GM21825 (cell line): ENCODE data around the gene POLN.

Source experiments
- ATAC-seq: cut with Tn5 transposase; IDR thresholded peaks from one replicate; pipeline ENCODE4 v1.9.1; 2021; ENCODE audit warnings: mild to moderate bottlenecking, moderate library complexity; ENCODE audit not compliant: unreplicated experiment

The POLN gene

GRCh38 chr4:2241410-2242353 lies at the start of gene POLN, which contains the start of gene HAUS3:
TSS of gene POLN (minus strand) at chr4:2242121. CDS start at chr4:2229231, 12,890 bp downstream.
TSS of gene HAUS3 (minus strand) at chr4:2242121. CDS start at chr4:2240946, 1,175 bp downstream.
- peak; percentile 81 for ATAC-seq

- no peak for ATAC-seq
Observed at GRCh38 chr4:2290974-2291704, 49.2 kb upstream of the POLN start.

GRCh38 chr4:2290488-2290887 lies 48.6 kb upstream of the POLN start:
- ATAC-seq: no peak

GRCh38 chr4:2289955-2290333 lies 48.0 kb upstream of the POLN start:
- no peak for ATAC-seq

- ATAC-seq: no peak
Observed at GRCh38 chr4:2289311-2289954, 47.5 kb upstream of the POLN start.

GRCh38 chr4:2288051-2288541 lies 46.2 kb upstream of the POLN start:
- ATAC-seq: no peak

GRCh38 chr4:2287594-2287915 lies 45.6 kb upstream of the POLN start:
- no peak for ATAC-seq

- no peak for ATAC-seq
Observed at GRCh38 chr4:2286904-2287593, 45.1 kb upstream of the POLN start.

- ATAC-seq: no peak
Observed at GRCh38 chr4:2285613-2286381, 43.9 kb upstream of the POLN start.

- no peak for ATAC-seq
Observed at GRCh38 chr4:2284934-2285612, 43.2 kb upstream of the POLN start.

- ATAC-seq: no peak
Observed at GRCh38 chr4:2284161-2284933, 42.4 kb upstream of the POLN start.

GRCh38 chr4:2283199-2283711 lies 41.3 kb upstream of the POLN start:
- no peak for ATAC-seq

GRCh38 chr4:2281575-2282343 lies 39.8 kb upstream of the POLN start:
- peak; percentile 88 for ATAC-seq

- no peak for ATAC-seq
Observed at GRCh38 chr4:2280531-2281300, 38.8 kb upstream of the POLN start.

GRCh38 chr4:2277956-2278355 lies 36.0 kb upstream of the POLN start:
- ATAC-seq: no peak

- no peak for ATAC-seq
Observed at GRCh38 chr4:2276581-2277325, 34.8 kb upstream of the POLN start.
